WERI-Rb-1 (cell line): ENCODE measurements around the gene RELL1.

Experiments used
- DNase-seq: peaks from one replicate; pipeline ENCODE4 v3.0.0-alpha.2; 2020
- H3K27ac ChIP-seq: fragments of 250-450 bp; sonication (Bioruptor Pico); 2 replicates; pipeline ENCODE4 v1.5.1; 2020; ENCODE audit warnings: mild to moderate bottlenecking, moderate library complexity
- H3K27me3 ChIP-seq: fragments of 250-450 bp; sonication (Bioruptor Pico); 2 replicates; pipeline ENCODE4 v1.5.1; 2021; ENCODE audit warnings: mild to moderate bottlenecking, low read depth, moderate library complexity; ENCODE audit not compliant: insufficient read depth, severe bottlenecking
- H3K36me3 ChIP-seq: fragments of 250-450 bp; sonication (Bioruptor Pico); 2 replicates; pipeline ENCODE4 v1.5.1; 2020; ENCODE audit warnings: mild to moderate bottlenecking, moderate library complexity
- H3K4me3 ChIP-seq: 2 replicates; pipeline ENCODE4 v1.5.1; 2011; ENCODE audit warnings: low read depth, mild to moderate bottlenecking, control low read depth, low read length
- H3K9me3 ChIP-seq: fragments of 250-450 bp; sonication (Bioruptor Pico); 2 replicates; pipeline ENCODE4 v1.5.1; 2021; ENCODE audit warnings: mild to moderate bottlenecking, moderate library complexity; ENCODE audit not compliant: severe bottlenecking
- CTCF ChIP-seq: IDR thresholded peaks from 2 replicates; pipeline ENCODE4 v1.5.1; 2011; ENCODE audit warnings: low read depth, mild to moderate bottlenecking, control low read depth, inconsistent platforms, low read length

RELL1 gene

GRCh38 chr4:37685823-37686372 is 278 bp downstream of the RELL1 start:
- peak; percentile 51 for DNase-seq

GRCh38 chr4:37685161-37685822 is 884 bp downstream of the RELL1 start:
- TF ChIP-seq CTCF: no peak
- peak overlapping the region; percentile 69; the same call in 1 of the 2 replicates for H3K27ac ChIP-seq
- H3K4me3 ChIP-seq: peak overlapping the region; percentile 66
- H3K27me3 ChIP-seq: no peaks in the 10 kb centered on the region
- no peaks in the 10 kb centered on the region for H3K9me3 ChIP-seq
- no peaks in the 10 kb centered on the region for H3K36me3 ChIP-seq
- DNase-seq: no peak

More at GRCh38 chr4:37685823-37686372, 278 bp downstream of the RELL1 start:
- Histone ChIP-seq H3K4me3 (peak overlapping the region; percentile 66), H3K27ac (peak overlapping the region; percentile 69), H3K27me3 (no peaks in the 10 kb centered on the region), H3K36me3 (no peaks in the 10 kb centered on the region), H3K9me3 (no peaks in the 10 kb centered on the region)
- TF ChIP-seq CTCF: no peak

GRCh38 chr4:37684154-37684553 is 2.0 kb downstream of the RELL1 start:
- no peak for TF ChIP-seq CTCF
- Histone ChIP-seq H3K9me3 (no peaks in the 10 kb centered on the region), H3K27me3 (no peaks in the 10 kb centered on the region), H3K36me3 (no peaks in the 10 kb centered on the region), H3K4me3 (no peak overlapping the region), H3K27ac (no peak overlapping the region)
- no peak for DNase-seq

GRCh38 chr4:37682701-37683401 is 3.3 kb downstream of the RELL1 start:
- no peak overlapping the region for H3K27ac ChIP-seq
- no peaks in the 10 kb centered on the region for H3K27me3 ChIP-seq
- H3K4me3 ChIP-seq: no peak overlapping the region
- no peak for TF ChIP-seq CTCF
- H3K36me3 ChIP-seq: no peaks in the 10 kb centered on the region
- no peaks in the 10 kb centered on the region for H3K9me3 ChIP-seq
- DNase-seq: no peak

- H3K36me3 ChIP-seq: no peaks in the 10 kb centered on the region
- H3K27me3 ChIP-seq: no peaks in the 10 kb centered on the region
- no peak overlapping the region for H3K27ac ChIP-seq
- no peak for TF ChIP-seq CTCF
- no peaks in the 10 kb centered on the region for H3K9me3 ChIP-seq
- DNase-seq: no peak
- H3K4me3 ChIP-seq: no peak overlapping the region
Measured at GRCh38 chr4:37680089-37680488, 6.1 kb downstream of the RELL1 start.
